ENCODE data around the gene DENND4A. TPM values are rescaled to one million over a fixed set of nuclear protein-coding genes. Genes with fewer than 3 reads are reported as not detected.
A peak's percentile ranks its signal among the peaks of the same experiment; 100 is the strongest.

DENND4A gene
- total and polyA plus RNA-seq, 9 donors: 10.2 to 63.9 (median 50.2) TPM

- TF ChIP-seq EP300 (IDR thresholded peaks at IDR 0.05): no peak
- no peak for TF ChIP-seq POLR2A (IDR thresholded peaks at IDR 0.05)
- TF ChIP-seq, protein P1, sequence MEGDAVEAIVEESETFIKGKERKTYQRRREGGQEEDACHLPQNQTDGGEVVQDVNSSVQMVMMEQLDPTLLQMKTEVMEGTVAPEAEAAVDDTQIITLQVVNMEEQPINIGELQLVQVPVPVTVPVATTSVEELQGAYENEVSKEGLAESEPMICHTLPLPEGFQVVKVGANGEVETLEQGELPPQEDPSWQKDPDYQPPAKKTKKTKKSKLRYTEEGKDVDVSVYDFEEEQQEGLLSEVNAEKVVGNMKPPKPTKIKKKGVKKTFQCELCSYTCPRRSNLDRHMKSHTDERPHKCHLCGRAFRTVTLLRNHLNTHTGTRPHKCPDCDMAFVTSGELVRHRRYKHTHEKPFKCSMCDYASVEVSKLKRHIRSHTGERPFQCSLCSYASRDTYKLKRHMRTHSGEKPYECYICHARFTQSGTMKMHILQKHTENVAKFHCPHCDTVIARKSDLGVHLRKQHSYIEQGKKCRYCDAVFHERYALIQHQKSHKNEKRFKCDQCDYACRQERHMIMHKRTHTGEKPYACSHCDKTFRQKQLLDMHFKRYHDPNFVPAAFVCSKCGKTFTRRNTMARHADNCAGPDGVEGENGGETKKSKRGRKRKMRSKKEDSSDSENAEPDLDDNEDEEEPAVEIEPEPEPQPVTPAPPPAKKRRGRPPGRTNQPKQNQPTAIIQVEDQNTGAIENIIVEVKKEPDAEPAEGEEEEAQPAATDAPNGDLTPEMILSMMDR (IDR thresholded peaks at IDR 0.05): no peak
- intact Hi-C loops (cut with DNase I): no loop called here
- Histone ChIP-seq H3K4me1 (ENCODE audit: insufficient read depth) (no peaks in the 10 kb centered on the region), H3K36me3 (no peaks in the 10 kb centered on the region), H3K4me3 (no peak overlapping the region), H3K9me3 (no peaks in the 10 kb centered on the region), H3K27me3 (no peaks in the 10 kb centered on the region), H3K27ac (no peak overlapping the region)
- WGBS, 3 donors: 45 to 54% (median 48%) methylated on average over 3 of the region's 3 CpGs
- no peak for DNase-seq
Measured at GRCh38 chr15:65795663-65796216, 3.6 kb upstream of the DENND4A start.

GRCh38 chr15:65793818-65794104, 1.7 kb upstream of the DENND4A start:
- WGBS, 3 donors: 96 to 99% (median 97%) methylated on average over 2 of the region's 2 CpGs
- H3K9me3 ChIP-seq: no peaks in the 10 kb centered on the region
- intact Hi-C loops (cut with DNase I): loop anchor here in 2 of 4 donors (5.0 kb wide), 2 partner anchors 39 to 709 kb away; partner anchors contain the start of gene RPL4 (in 1 of the 2)
- no peak overlapping the region for H3K27ac ChIP-seq
- no peaks in the 10 kb centered on the region for H3K27me3 ChIP-seq
- TF ChIP-seq EP300 (IDR thresholded peaks at IDR 0.05) (no peak), POLR2A (IDR thresholded peaks at IDR 0.05) (no peak)
- TF ChIP-seq, protein P1 (IDR thresholded peaks at IDR 0.05): no peak
- no peaks in the 10 kb centered on the region for H3K36me3 ChIP-seq
- H3K4me3 ChIP-seq: no peak overlapping the region
- peaks cover 2% of the 10 kb centered on the region for H3K4me1 ChIP-seq (ENCODE audit: insufficient read depth)
- DNase-seq: no peak

GRCh38 chr15:65792988-65793817, 1.1 kb upstream of the DENND4A start:
- peaks cover 4% of the 10 kb centered on the region for H3K4me1 ChIP-seq (ENCODE audit: insufficient read depth)
- H3K9me3 ChIP-seq: no peaks in the 10 kb centered on the region
- TF ChIP-seq EP300 (IDR thresholded peaks at IDR 0.05) (no peak), POLR2A (IDR thresholded peaks at IDR 0.05) (no peak)
- TF ChIP-seq, protein P1 (IDR thresholded peaks at IDR 0.05): no peak
- 90 to 95% (median 93%) methylated on average over 13 of the region's 13 CpGs for WGBS, 3 donors
- intact Hi-C loops (cut with DNase I): loop anchor here in 2 of 4 donors (5.0 kb wide), 2 partner anchors 39 to 709 kb away; partner anchors contain the start of gene RPL4 (in 1 of the 2)
- peak overlapping the region; percentile 98 to 99 for H3K27ac ChIP-seq
- DNase-seq: no peak
- H3K27me3 ChIP-seq: no peaks in the 10 kb centered on the region
- H3K36me3 ChIP-seq: no peaks in the 10 kb centered on the region
- H3K4me3 ChIP-seq: peak overlapping the region; percentile 95

DNA sequence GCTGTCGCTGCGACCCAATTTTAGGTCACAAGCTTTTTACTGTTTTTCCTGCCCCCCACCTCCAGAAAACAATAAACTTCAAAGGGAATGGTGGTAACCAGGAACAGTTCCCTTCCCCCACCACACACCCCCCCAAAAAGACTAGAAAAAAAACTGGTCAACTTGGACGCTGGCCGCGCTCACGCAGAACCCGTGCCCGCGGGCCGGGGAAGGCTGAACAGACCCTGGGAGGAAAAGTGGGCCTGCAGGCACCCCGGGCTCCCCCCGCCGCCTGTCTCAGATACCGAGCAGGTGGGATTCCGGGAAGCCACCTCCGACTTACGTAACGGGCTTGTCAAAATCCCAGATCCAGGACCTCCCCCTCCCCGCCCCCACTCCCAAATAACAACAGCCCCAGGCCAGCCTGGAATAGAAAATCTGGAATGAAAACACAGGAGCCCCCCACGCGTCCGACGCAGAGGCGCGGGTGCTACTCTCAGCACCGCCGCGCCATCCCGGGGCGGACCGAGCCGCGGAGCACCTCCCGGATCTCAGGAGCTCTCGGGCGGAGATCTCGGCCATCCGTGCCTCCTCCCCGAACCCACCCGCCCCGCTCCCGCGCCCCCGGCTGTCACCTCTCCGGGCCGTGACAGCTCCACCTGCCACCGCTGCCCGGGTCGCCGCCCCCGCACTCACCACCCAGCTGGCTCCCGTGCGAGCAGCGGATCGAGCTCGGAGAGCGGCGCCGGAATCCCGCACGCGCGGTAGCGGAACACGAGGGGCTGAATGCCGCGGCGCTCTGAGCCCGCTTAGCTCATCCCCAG, 557 bp downstream of the DENND4A start:
- DNase-seq: peak; percentile 76 to 88 (median 85)
- 0 to 1% (median 1%) methylated on average over 48 to 69 of the region's 69 CpGs for WGBS, 3 donors
- H3K4me1 ChIP-seq (ENCODE audit: insufficient read depth): peaks cover 4% of the 10 kb centered on the region

More for the DNA sequence above, 557 bp downstream of the DENND4A start:
- Histone ChIP-seq H3K27me3 (no peaks in the 10 kb centered on the region), H3K9me3 (no peaks in the 10 kb centered on the region), H3K27ac (peak overlapping the region; percentile 98 to 99), H3K36me3 (no peaks in the 10 kb centered on the region), H3K4me3 (peak overlapping the region; percentile 95)
- TF ChIP-seq POLR2A (IDR thresholded peaks at IDR 0.05): no peak
- no peak for TF ChIP-seq EP300 (IDR thresholded peaks at IDR 0.05)
- TF ChIP-seq, protein P1 (IDR thresholded peaks at IDR 0.05): no peak
- intact Hi-C loops (cut with DNase I): loop anchor here in 2 of 4 donors (5.0 kb wide), 2 partner anchors 41 to 711 kb away; partner anchors contain the start of gene RPL4 (in 1 of the 2)
